Right ventricle myocardium superior (tissue), 1 donor: ENCODE results near the gene EMC6. TPM values are rescaled to one million over a fixed set of nuclear protein-coding genes. Genes with fewer than 3 reads are reported as not detected.
A peak's percentile ranks its signal among the peaks of the same experiment; 100 is the strongest.

Experiments
- ATAC-seq: fragments of 200-7000 bp; cut with Tn5 transposase; one replicate; pipeline ENCODE4 v1.9.1; 2020; ENCODE audit warnings: mild to moderate bottlenecking; ENCODE audit not compliant: poor library complexity
- DNase-seq: peaks from one replicate; pipeline ENCODE4 v3.0.0-alpha.2; 2020
- intact Hi-C: fragments of 100-400 bp; cut with DNase I; formaldehyde crosslinking; loops from one replicate; pipeline ENCODE4 v1.11.2; 2022
- total RNA-seq: library from RNA; stranded (reverse); fragmentation: NEBNext Ultra II Directional; extraction: Animal tissue kit (Norgen Biotek cat#: 25700); gene quantifications from one replicate; pipeline ENCODE4 v1.2.1, GENCODE V29; 2021
- donor health status: DM: no; HTN: yes; CAD: no; lungs with severe emphysema.

The EMC6 gene
- total RNA-seq, 1 donor from 2014 or later, result 64.6 TPM

GRCh38 chr17:3647769-3648555 is 20.6 kb upstream of the EMC6 start:
- intact Hi-C loops, result no loop called here
- ATAC-seq, result peak; percentile 82
- DNase-seq, result peak; percentile 74

DNA sequence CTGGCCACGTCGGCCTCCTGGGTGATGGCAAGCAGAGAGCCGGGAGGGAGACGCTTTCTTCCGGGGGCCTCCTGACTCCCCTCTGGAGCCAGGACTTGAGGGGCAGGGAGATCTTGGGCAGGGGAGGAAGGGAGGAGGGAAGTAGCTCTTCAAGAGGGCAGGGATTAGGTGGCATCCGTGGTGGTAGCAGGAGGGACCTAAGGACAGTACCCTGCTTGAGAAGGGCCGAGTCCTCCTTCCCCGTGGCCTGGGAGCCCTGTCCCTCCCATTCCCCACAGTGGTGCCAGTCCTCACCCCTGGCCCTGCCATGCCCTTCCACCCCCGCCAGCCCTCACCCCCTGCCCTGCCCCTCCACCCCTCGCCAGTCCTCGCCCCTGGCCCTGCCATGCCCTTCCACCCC is 12.8 kb upstream of the EMC6 start:
- ATAC-seq (no peak), DNase-seq (no peak)
- intact Hi-C loops, result no loop called here

- DNase-seq (no peak), ATAC-seq (no peak)
- intact Hi-C loops, result no loop called here
Observed at GRCh38 chr17:3656353-3656752, 12.3 kb upstream of the EMC6 start.

- intact Hi-C loops, result no loop called here
- ATAC-seq (no peak), DNase-seq (no peak)
Observed at GRCh38 chr17:3656755-3657587, 11.6 kb upstream of the EMC6 start.

DNA sequence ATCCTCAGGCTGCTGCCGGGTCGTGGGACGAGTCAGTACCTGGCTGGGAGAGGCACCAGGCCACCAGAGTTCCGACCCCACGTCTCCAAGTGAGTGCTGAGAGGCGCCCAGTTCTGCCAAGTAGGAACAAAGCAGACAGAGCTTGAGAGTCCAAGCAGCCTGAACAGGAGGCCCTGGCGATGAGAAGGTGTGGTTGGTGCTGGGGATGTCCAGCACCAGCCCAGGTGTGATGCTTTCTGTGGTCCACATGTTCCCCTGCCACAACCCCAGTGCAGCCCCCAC is 11.1 kb upstream of the EMC6 start:
- intact Hi-C loops, result no loop called here
- ATAC-seq, result no peak

GRCh38 chr17:3657874-3658783 is 10.5 kb upstream of the EMC6 start:
- ATAC-seq (no peak), DNase-seq (no peak)
- intact Hi-C loops, result no loop called here

More for the DNA sequence above, 11.1 kb upstream of the EMC6 start:
- DNase-seq, result no peak

GRCh38 chr17:3658784-3659449 is 9.7 kb upstream of the EMC6 start:
- intact Hi-C loops, result no loop called here
- ATAC-seq (peak; percentile 9), DNase-seq (no peak)

GRCh38 chr17:3659541-3660111 is 9.0 kb upstream of the EMC6 start:
- DNase-seq, result peak; percentile 84
- intact Hi-C loops, result no loop called here
- ATAC-seq, result peak; percentile 59

DNA sequence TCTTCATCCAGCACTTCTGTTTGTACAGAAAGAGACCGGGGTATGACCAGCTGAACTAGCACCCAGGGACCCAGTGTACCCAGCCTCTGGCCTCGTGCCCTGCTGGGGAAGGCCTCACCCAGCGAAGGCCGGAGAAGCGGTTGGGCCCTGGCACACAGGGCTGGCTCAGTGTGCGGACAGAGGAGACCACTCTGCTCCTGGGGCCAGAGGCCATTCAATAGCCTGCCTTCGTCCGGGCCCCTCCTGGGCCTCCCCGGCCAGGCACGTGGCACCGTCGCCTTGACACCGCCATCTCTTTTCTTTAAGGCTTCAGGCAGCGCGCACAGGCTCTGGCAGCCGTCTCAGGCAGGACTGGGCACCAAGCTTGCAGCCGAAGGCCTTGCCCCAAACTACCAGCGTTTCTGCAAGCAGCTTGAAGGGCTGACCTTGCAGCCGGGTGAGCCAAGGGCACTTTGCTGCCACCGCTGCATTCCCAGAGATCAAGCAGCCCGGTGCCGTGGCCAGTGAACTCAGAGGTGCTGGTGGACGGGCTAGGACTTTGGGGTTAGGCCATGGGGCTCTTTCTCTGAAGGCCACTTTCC is 8.2 kb upstream of the EMC6 start:
- DNase-seq, result no peak
- intact Hi-C loops, result no loop called here
- ATAC-seq, result peak; percentile 42

GRCh38 chr17:3663102-3664011 is 5.3 kb upstream of the EMC6 start:
- intact Hi-C loops, result no loop called here
- DNase-seq, result no peak
- ATAC-seq, result no peak

DNA sequence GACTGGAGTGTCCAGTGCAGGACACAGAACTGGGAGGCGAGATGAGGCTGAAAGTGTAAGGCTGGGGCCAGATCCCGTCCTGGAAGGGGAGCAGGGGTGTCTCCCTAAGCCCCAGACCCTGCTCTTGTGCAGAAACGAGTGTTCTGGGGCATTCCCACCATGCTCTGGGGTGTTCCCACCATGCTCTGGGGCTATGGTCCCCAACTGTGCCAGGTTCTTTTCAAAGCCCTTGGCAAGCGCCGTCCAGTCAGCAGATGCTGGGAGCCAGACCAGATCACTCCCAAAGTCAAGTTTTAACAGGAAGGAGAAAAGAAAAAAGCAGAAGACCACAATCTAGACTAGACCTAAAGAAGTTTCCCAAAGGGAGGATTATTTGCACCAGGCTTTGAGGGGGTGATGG is 2.8 kb upstream of the EMC6 start:
- ATAC-seq, result no peak
- DNase-seq, result peak; percentile 65
- intact Hi-C loops, result no loop called here

GRCh38 chr17:3666516-3666915 is 2.1 kb upstream of the EMC6 start:
- intact Hi-C loops, result no loop called here
- ATAC-seq (no peak), DNase-seq (no peak)

GRCh38 chr17:3667366-3668278 is 990 bp upstream of the EMC6 start:
- intact Hi-C loops, result no loop called here
- ATAC-seq (peak; percentile 82), DNase-seq (peak; percentile 93)

DNA sequence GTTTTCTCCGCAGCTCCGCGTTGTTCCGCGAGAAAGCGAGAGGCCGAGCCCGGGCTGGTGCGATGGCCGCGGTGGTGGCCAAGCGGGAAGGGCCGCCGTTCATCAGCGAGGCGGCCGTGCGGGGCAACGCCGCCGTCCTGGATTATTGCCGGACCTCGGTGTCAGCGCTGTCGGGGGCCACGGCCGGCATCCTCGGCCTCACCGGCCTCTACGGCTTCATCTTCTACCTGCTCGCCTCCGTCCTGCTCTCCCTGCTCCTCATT is 404 bp downstream of the EMC6 start:
- intact Hi-C loops, result no loop called here
- DNase-seq (no peak), ATAC-seq (no peak)

- intact Hi-C loops, result no loop called here
- no peak for DNase-seq
- ATAC-seq, result no peak
Observed at GRCh38 chr17:3669548-3669947, 936 bp downstream of the EMC6 start.

- intact Hi-C loops, result no loop called here
- no peak for ATAC-seq
- DNase-seq, result no peak
Observed at GRCh38 chr17:3672571-3672970, 4.0 kb downstream of the EMC6 start.
